DOHH2 (cell line): Measurements from ENCODE around the gene PRKCH.

Experiments
- H3F3A ChIP-seq: fragments of 200-600 bp; sonication (generic), shearing (Covaris generic); 2 replicates; pipeline ENCODE4 v1.6.0; 2016; ENCODE audit warnings: antibody characterized with exemption, mild to moderate bottlenecking; ENCODE audit not compliant: control insufficient read depth, insufficient read depth
- H3K27ac ChIP-seq: fragments of 200-600 bp; sonication (generic); 2 replicates; pipeline ENCODE4 v1.5.1; 2014; ENCODE audit warnings: low read depth, mild to moderate bottlenecking, low read length, moderate library complexity
- H3K27me3 ChIP-seq: fragments of 200-600 bp; sonication (generic); 2 replicates; pipeline ENCODE4 v1.6.1; 2014; ENCODE audit warnings: mild to moderate bottlenecking, low read length, mixed read lengths; ENCODE audit not compliant: control insufficient read depth
- H3K36me3 ChIP-seq: fragments of 200-600 bp; sonication (generic); 2 replicates; pipeline ENCODE4 v1.6.1; 2014; ENCODE audit warnings: mild to moderate bottlenecking, low read length, moderate library complexity, mixed read lengths; ENCODE audit not compliant: control insufficient read depth
- H3K4me1 ChIP-seq: fragments of 200-600 bp; sonication (generic); 2 replicates; pipeline ENCODE4 v1.6.1; 2014; ENCODE audit warnings: mild to moderate bottlenecking, low read length, mixed read lengths; ENCODE audit not compliant: control insufficient read depth
- H3K4me2 ChIP-seq: fragments of 200-600 bp; sonication (generic); 2 replicates; pipeline ENCODE4 v1.6.0; 2014; ENCODE audit warnings: mild to moderate bottlenecking, low read length, moderate library complexity
- H3K4me3 ChIP-seq: fragments of 200-600 bp; sonication (generic); 2 replicates; pipeline ENCODE4 v1.5.1; 2014; ENCODE audit warnings: mild to moderate bottlenecking, low read length, mixed read lengths
- H3K79me2 ChIP-seq: fragments of 200-600 bp; sonication (generic); 2 replicates; pipeline ENCODE4 v1.6.1; 2014; ENCODE audit warnings: mild to moderate bottlenecking, low read length, mixed read lengths; ENCODE audit not compliant: control insufficient read depth
- H3K9me2 ChIP-seq: fragments of 200-600 bp; sonication (generic); replicated peaks from 2 replicates; pipeline ENCODE4 v1.6.1; 2014; ENCODE audit warnings: mild to moderate bottlenecking, low read length, mixed read lengths; ENCODE audit not compliant: control insufficient read depth
- H3K9me3 ChIP-seq: fragments of 200-600 bp; sonication (generic); 2 replicates; pipeline ENCODE4 v1.6.1; 2014; ENCODE audit warnings: antibody characterized with exemption, low read length, mixed read lengths; ENCODE audit not compliant: control insufficient read depth, insufficient read depth
- H4K20me1 ChIP-seq: fragments of 200-600 bp; sonication (generic); 2 replicates; pipeline ENCODE4 v1.6.0; 2014; ENCODE audit warnings: low read depth, mild to moderate bottlenecking, antibody characterized with exemption, low read length, moderate library complexity; ENCODE audit not compliant: control insufficient read depth, insufficient read depth
- EZH2phosphoT487 ChIP-seq: fragments of 200-600 bp; sonication (generic); IDR thresholded peaks from 2 replicates; pipeline ENCODE4 v1.6.1; 2017; ENCODE audit warnings: borderline replicate concordance, mild to moderate bottlenecking, antibody characterized with exemption, low read length, moderate library complexity, mixed read lengths
- TF ChIP-seq, protein P1 (sequence below): fragments of 200-600 bp; sonication (generic); IDR thresholded peaks from one replicate; pipeline ENCODE4 v1.5.1; 2014; ENCODE audit warnings: antibody characterized with exemption, mild to moderate bottlenecking, low read depth, low read length; ENCODE audit not compliant: poor library complexity, severe bottlenecking

Gene PRKCH

DNA sequence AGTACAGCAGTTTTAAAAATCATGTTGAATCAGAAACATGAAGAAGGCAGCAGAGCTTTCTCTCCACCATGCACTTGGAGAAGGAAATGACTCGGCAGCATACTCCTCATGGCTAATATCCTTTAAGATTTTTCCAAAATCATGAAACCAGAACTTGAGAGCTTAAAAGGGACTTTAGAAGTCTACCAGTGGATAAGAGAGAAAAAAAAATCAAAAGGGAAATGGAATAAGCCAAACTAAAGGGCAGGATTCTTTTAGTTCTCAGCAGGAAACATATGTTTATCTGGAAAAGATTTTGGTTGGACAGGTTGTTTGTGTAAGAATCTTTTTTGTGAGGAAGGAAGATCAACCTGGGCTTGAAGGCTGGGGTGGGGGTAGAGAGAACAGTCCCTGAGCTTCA lies 111.8 kb downstream of the PRKCH start:
- Histone ChIP-seq H3F3A (no peaks in the 10 kb centered on the region), H3K4me3 (no peak overlapping the region), H3K27ac (no peak overlapping the region), H3K36me3 (no peaks in the 10 kb centered on the region), H3K79me2 (no peaks in the 10 kb centered on the region), H3K4me2 (no peak overlapping the region), H3K4me1 (no peaks in the 10 kb centered on the region), H3K27me3 (peaks cover 3% of the 10 kb centered on the region; the same call in 1 of the 2 replicates), H3K9me2 (no peaks in the 10 kb centered on the region), H3K9me3 (no peaks in the 10 kb centered on the region), H4K20me1 (no peaks in the 10 kb centered on the region)
- TF ChIP-seq EZH2phosphoT487, result no peak
- TF ChIP-seq, protein P1, sequence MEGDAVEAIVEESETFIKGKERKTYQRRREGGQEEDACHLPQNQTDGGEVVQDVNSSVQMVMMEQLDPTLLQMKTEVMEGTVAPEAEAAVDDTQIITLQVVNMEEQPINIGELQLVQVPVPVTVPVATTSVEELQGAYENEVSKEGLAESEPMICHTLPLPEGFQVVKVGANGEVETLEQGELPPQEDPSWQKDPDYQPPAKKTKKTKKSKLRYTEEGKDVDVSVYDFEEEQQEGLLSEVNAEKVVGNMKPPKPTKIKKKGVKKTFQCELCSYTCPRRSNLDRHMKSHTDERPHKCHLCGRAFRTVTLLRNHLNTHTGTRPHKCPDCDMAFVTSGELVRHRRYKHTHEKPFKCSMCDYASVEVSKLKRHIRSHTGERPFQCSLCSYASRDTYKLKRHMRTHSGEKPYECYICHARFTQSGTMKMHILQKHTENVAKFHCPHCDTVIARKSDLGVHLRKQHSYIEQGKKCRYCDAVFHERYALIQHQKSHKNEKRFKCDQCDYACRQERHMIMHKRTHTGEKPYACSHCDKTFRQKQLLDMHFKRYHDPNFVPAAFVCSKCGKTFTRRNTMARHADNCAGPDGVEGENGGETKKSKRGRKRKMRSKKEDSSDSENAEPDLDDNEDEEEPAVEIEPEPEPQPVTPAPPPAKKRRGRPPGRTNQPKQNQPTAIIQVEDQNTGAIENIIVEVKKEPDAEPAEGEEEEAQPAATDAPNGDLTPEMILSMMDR, result no peak

DNA sequence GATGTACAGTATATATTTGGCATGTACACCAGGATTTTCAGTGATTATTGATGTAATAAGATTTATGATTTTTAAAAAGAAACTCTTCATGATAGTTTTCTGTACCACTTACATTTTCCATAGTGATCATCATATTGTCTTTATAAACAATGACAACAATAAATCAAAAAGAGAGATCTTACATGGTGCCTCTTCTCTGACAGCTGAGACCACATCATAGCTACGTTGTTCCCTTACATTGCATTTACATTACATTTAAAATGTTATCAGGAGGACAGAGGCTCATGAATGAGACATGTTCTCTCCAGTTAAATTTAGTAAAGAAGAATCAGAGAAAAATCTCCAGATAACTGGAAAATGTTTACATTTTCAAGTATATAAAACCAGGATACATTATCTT lies 112.4 kb downstream of the PRKCH start:
- no peak overlapping the region for H3K27ac ChIP-seq
- H3K79me2 ChIP-seq, result no peaks in the 10 kb centered on the region

DNA sequence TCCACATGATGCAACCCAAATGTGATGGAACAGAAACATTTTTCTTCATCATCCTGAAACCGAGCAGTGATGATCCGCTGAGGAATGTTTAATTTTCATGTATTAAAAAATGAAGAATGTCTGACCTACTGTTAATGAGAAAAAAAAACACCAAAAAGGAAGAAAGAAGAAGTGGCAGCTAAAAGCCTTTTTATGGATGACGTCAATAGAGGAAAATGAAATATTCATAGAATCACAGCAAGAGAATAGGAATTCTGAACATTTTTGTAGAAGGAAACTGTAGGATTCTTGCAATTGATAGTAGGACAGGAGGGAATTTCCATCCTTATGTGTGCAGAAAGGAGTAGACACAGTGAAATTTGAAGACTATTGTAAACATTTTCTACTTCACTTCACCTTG lies 112.9 kb downstream of the PRKCH start:
- Histone ChIP-seq H3K9me2 (no peaks in the 10 kb centered on the region), H4K20me1 (no peaks in the 10 kb centered on the region), H3K27ac (no peak overlapping the region), H3K4me3 (no peak overlapping the region), H3K4me1 (0 out of 2 replicates have a peak, but pooled peaks cover 3% of the 10 kb centered on the region), H3F3A (no peaks in the 10 kb centered on the region), H3K36me3 (no peaks in the 10 kb centered on the region), H3K79me2 (no peaks in the 10 kb centered on the region), H3K4me2 (no peak overlapping the region), H3K27me3 (no peaks in the 10 kb centered on the region; the same call in 1 of the 2 replicates), H3K9me3 (no peaks in the 10 kb centered on the region)
- TF ChIP-seq, protein P1, result no peak
- TF ChIP-seq EZH2phosphoT487, result no peak

More for the DNA sequence above, 112.4 kb downstream of the PRKCH start:
- H3K4me2 ChIP-seq, result no peak overlapping the region
- no peaks in the 10 kb centered on the region for H4K20me1 ChIP-seq
- H3K4me3 ChIP-seq, result no peak overlapping the region
- H3K36me3 ChIP-seq, result no peaks in the 10 kb centered on the region
- H3K9me2 ChIP-seq, result no peaks in the 10 kb centered on the region
- no peaks in the 10 kb centered on the region for H3K4me1 ChIP-seq
- no peaks in the 10 kb centered on the region for H3K9me3 ChIP-seq
- peaks cover 3% of the 10 kb centered on the region; the same call in 1 of the 2 replicates for H3K27me3 ChIP-seq
- no peak for TF ChIP-seq EZH2phosphoT487
- TF ChIP-seq, protein P1, result no peak
- no peaks in the 10 kb centered on the region for H3F3A ChIP-seq
